SK-N-SH (cell line): ENCODE data around the gene BNC2. TPM values are rescaled to one million over a fixed set of nuclear protein-coding genes. Genes with fewer than 3 reads are reported as not detected.

Experiments used
- CTCF ChIA-PET: fragments of 300-600, 350-600 bp; formaldehyde crosslinking; extraction: SDS; loops from one replicate; lab custom pipeline; 2021; lab: Yijun Ruan, JAX
- POLR2A ChIA-PET: fragments of 350-600 bp; sonication (Branson Sonifier 250); formaldehyde crosslinking; extraction: SDS; loops from one replicate; lab custom pipeline; 2020; ENCODE audit warnings: antibody characterized with exemption, inconsistent platforms; lab: Yijun Ruan, JAX
- DNase-seq: peaks from one replicate; pipeline ENCODE4 v3.0.0; 2012
- H2AFZ ChIP-seq: fragments of 200-600 bp; sonication (generic); 2 replicates; pipeline ENCODE4 v1.8.1; 2016; ENCODE audit warnings: antibody characterized with exemption, mild to moderate bottlenecking, low read depth
- H3F3A ChIP-seq: fragments of 200-600 bp; sonication (generic); replicated peaks from 2 replicates; pipeline ENCODE3; 2016; ENCODE audit warnings: antibody characterized with exemption, mild to moderate bottlenecking; ENCODE audit not compliant: insufficient read depth
- H3K27ac ChIP-seq, 2 experiments: fragments of 200-500 bp in 1 of 2; fragments of 200-600 bp in 1 of 2; sonication (Bioruptor generic) in 1 of 2; sonication (generic), shearing (Covaris generic) in 1 of 2; 2 replicates each; pipeline versions ENCODE4 v1.5.1 to v1.6.1; 2014 to 2016; ENCODE audit warnings: low read depth in 2 of 2, inconsistent platforms in 1 of 2, low read length in 1 of 2, mild to moderate bottlenecking in 1 of 2, mixed read lengths in 1 of 2
- H3K27me3 ChIP-seq: fragments of 200-600 bp; sonication (generic), shearing (Covaris generic); 2 replicates; pipeline ENCODE4 v1.6.1; 2016; ENCODE audit warnings: mixed run types; ENCODE audit not compliant: insufficient read depth
- H3K36me3 ChIP-seq, 2 experiments: fragments of 200-500 bp in 1 of 2; fragments of 200-600 bp in 1 of 2; sonication (Bioruptor generic) in 1 of 2; sonication (generic) in 1 of 2; replicated peaks in 1 of 2; 2 replicates each; pipeline versions ENCODE3 to v1.5.1; 2014 to 2016; ENCODE audit warnings: low read length in 1 of 2, mild to moderate bottlenecking in 1 of 2; ENCODE audit not compliant: insufficient read depth in 2 of 2, control insufficient read depth in 1 of 2
- H3K4me1 ChIP-seq, 2 experiments: fragments of 200-500 bp in 1 of 2; fragments of 200-600 bp in 1 of 2; sonication (Bioruptor generic) in 1 of 2; sonication (generic), shearing (Covaris generic) in 1 of 2; 2 replicates each; pipeline versions ENCODE4 v1.5.1 to v1.6.1; 2014 to 2016; ENCODE audit warnings: low read depth in 1 of 2, low read length in 1 of 2, mixed run types in 1 of 2; ENCODE audit not compliant: insufficient read depth in 2 of 2, control insufficient read depth in 1 of 2
- H3K4me2 ChIP-seq: fragments of 200-600 bp; sonication (generic), shearing (Covaris generic); 2 replicates; pipeline ENCODE4 v1.6.1; 2017; ENCODE audit warnings: mixed run types
- H3K4me3 ChIP-seq, 2 experiments: fragments of 200-500 bp in 1 of 2; fragments of 200-600 bp in 1 of 2; sonication (Bioruptor generic) in 1 of 2; sonication (generic), shearing (Covaris generic) in 1 of 2; 2 replicates each; pipeline versions ENCODE4 v1.5.1 to v1.8.1; 2014 to 2016; ENCODE audit warnings: low read depth in 2 of 2, inconsistent platforms in 1 of 2, low read length in 1 of 2, mild to moderate bottlenecking in 1 of 2, mixed read lengths in 1 of 2, moderate library complexity in 1 of 2
- H3K79me2 ChIP-seq: fragments of 200-600 bp; sonication (generic); 2 replicates; pipeline ENCODE4 v1.8.1; 2017; ENCODE audit warnings: mild to moderate bottlenecking; ENCODE audit not compliant: insufficient read depth
- H3K9ac ChIP-seq: fragments of 200-600 bp; sonication (generic); 2 replicates; pipeline ENCODE4 v1.6.1; 2017; ENCODE audit warnings: mixed run types
- H3K9me2 ChIP-seq: fragments of 200-600 bp; sonication (generic); 2 replicates; pipeline ENCODE4 v1.6.1; 2017; ENCODE audit warnings: mixed run types
- H3K9me3 ChIP-seq: fragments of 200-600 bp; sonication (generic); 2 replicates; pipeline ENCODE4 v1.6.1; 2017; ENCODE audit warnings: mixed run types, mild to moderate bottlenecking, moderate library complexity
- H4K20me1 ChIP-seq: fragments of 200-600 bp; sonication (generic); 2 replicates; pipeline ENCODE4 v1.6.1; 2017; ENCODE audit warnings: mild to moderate bottlenecking, mixed run types; ENCODE audit not compliant: insufficient read depth
- CHD2 ChIP-seq: fragments of 150-350 bp; IDR thresholded peaks from 2 replicates; pipeline ENCODE4 v1.6.1; 2018; ENCODE audit warnings: low read length; ENCODE audit not compliant: partially characterized antibody
- ELF1 ChIP-seq: IDR thresholded peaks from 2 replicates; pipeline ENCODE4 v1.4.0; 2012
- EP300 ChIP-seq, 2 experiments: IDR thresholded peaks; 2 replicates each; pipeline versions ENCODE4 v1.4.0 to v1.6.1; 2012; ENCODE audit warnings: borderline replicate concordance in 1 of 2, low read depth in 1 of 2, low read length in 1 of 2
- FOSL2 ChIP-seq: IDR thresholded peaks from 2 replicates; pipeline ENCODE4 v1.4.0; 2012; ENCODE audit warnings: low read depth, mild to moderate bottlenecking, moderate library complexity, borderline replicate concordance
- FOXJ3 ChIP-seq: sonication (generic); formaldehyde crosslinking; IDR thresholded peaks from 2 replicates; pipeline ENCODE4 v1.5.1; 2020; ENCODE audit warnings: mild to moderate bottlenecking, missing genetic modification reagents
- GATA2 ChIP-seq: sonication (generic); formaldehyde crosslinking; IDR thresholded peaks from 2 replicates; pipeline ENCODE4 v1.5.0; 2020; ENCODE audit warnings: mild to moderate bottlenecking, missing genetic modification reagents
- JUND ChIP-seq: IDR thresholded peaks from 2 replicates; pipeline ENCODE4 v1.4.0; 2012
- NFIC ChIP-seq: IDR thresholded peaks from 2 replicates; pipeline ENCODE4 v1.4.0; 2012; ENCODE audit warnings: borderline replicate concordance
- RAD21 ChIP-seq: IDR thresholded peaks from 2 replicates; pipeline ENCODE4 v1.6.1; 2012; ENCODE audit warnings: mild to moderate bottlenecking, low read length
- RFX5 ChIP-seq: IDR thresholded peaks from 2 replicates; pipeline ENCODE4 v1.6.1; 2012; ENCODE audit warnings: mild to moderate bottlenecking, improper control_type of control experiment, low read length
- SIN3A ChIP-seq: IDR thresholded peaks from 2 replicates; pipeline ENCODE4 v1.6.1; 2012; ENCODE audit warnings: low read depth, mild to moderate bottlenecking, low read length, moderate library complexity, borderline replicate concordance
- TAF1 ChIP-seq: IDR thresholded peaks from 2 replicates; pipeline ENCODE4 v1.6.1; 2012; ENCODE audit warnings: low read depth, mild to moderate bottlenecking, low read length, moderate library complexity, borderline replicate concordance
- TEAD4 ChIP-seq: IDR thresholded peaks from 2 replicates; pipeline ENCODE4 v1.4.0; 2012; ENCODE audit warnings: mild to moderate bottlenecking, borderline replicate concordance; ENCODE audit not compliant: insufficient read depth
- YY1 ChIP-seq: IDR thresholded peaks from 2 replicates; pipeline ENCODE4 v1.4.0; 2012; ENCODE audit warnings: low read depth, mild to moderate bottlenecking
- WGBS: methylation state at CpG from one replicate; pipeline ENCODE4 v1.1.6; 2017; ENCODE audit warnings: low lambda C conversion rate; 5-methylcytosine and 5-hydroxymethylcytosine counted together
- polyA plus RNA-seq, 3 experiments: library from polyadenylated mRNA; depleted of rRNA; stranded (reverse); fragments of >200 nt; gene quantifications; 2 replicates each; pipeline ENCODE4 v1.2.3, GENCODE V29; 2012
- TF ChIP-seq, protein P1 (sequence below): IDR thresholded peaks from 2 replicates; pipeline ENCODE4 v1.4.0; 2012; ENCODE audit warnings: low read depth
- TF ChIP-seq, protein P2 (sequence below): IDR thresholded peaks from 2 replicates; pipeline ENCODE4; 2012
- TF ChIP-seq, protein P3 (sequence below): fragments of 150-350 bp; IDR thresholded peaks from 2 replicates; pipeline ENCODE4 v1.6.1; 2017; ENCODE audit warnings: antibody characterized with exemption, low read length, low read depth, borderline replicate concordance
- TF ChIP-seq, protein P4 (sequence below): fragments of 200-600 bp; sonication (generic); IDR thresholded peaks from 2 replicates; pipeline ENCODE4 v1.6.1; 2017; ENCODE audit warnings: antibody characterized with exemption, mild to moderate bottlenecking, moderate library complexity

BNC2 gene
- polyA plus RNA-seq, 1 of the 3 experiments (the other 2 are of a cell fraction), result 8.8 TPM

DNA sequence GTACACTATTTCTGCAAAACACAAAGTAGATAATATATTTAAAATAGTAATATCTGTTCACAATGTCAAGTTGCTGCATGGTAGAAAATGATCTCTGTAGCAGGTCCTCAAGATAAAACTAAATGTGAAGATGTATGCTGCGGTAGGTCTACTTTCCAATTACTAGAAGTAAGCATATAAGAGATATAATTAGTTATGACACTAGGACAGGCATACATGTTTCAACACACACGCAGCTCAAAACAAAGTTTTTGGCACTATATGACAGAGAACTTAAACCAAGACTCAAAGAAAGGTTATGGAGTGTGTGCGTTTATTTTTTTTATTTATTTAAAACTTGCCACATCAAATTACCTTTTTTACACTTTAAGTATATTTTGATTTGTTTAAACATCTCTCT lies 23.5 kb downstream of the BNC2 start:
- no peak overlapping the region for H3K9ac ChIP-seq
- no peak overlapping the region for H2AFZ ChIP-seq
- no peaks in the 10 kb centered on the region for H3K27me3 ChIP-seq
- CTCF ChIA-PET, result no interaction called here
- no peaks in the 10 kb centered on the region for H3K9me2 ChIP-seq
- H3K9me3 ChIP-seq, result no peaks in the 10 kb centered on the region
- TF ChIP-seq RAD21 (no peak), SIN3A (no peak), CHD2 (no peak), NFIC (no peak), GATA2 (no peak), EP300 (IDR thresholded peaks at IDR 0.05; ENCODE audit: borderline replicate concordance in 1 of 2, low read depth in 1 of 2, low read length in 1 of 2) (no peak), ELF1 (no peak)
- no peak for DNase-seq
- no peak overlapping the region for H3K27ac ChIP-seq
- H3K4me1 ChIP-seq, result no peaks in the 10 kb centered on the region
- POLR2A ChIA-PET, result no interaction called here
- no peaks in the 10 kb centered on the region for H4K20me1 ChIP-seq
- H3F3A ChIP-seq, result no peaks in the 10 kb centered on the region
- H3K36me3 ChIP-seq, result peaks cover 0 to 8% of the 10 kb centered on the region in 2 experiments
- no peak overlapping the region for H3K4me2 ChIP-seq
- no peak overlapping the region for H3K4me3 ChIP-seq
- 63% methylated on average over 3 of the region's 3 CpGs for WGBS
- H3K79me2 ChIP-seq, result peaks cover 70% of the 10 kb centered on the region

DNA sequence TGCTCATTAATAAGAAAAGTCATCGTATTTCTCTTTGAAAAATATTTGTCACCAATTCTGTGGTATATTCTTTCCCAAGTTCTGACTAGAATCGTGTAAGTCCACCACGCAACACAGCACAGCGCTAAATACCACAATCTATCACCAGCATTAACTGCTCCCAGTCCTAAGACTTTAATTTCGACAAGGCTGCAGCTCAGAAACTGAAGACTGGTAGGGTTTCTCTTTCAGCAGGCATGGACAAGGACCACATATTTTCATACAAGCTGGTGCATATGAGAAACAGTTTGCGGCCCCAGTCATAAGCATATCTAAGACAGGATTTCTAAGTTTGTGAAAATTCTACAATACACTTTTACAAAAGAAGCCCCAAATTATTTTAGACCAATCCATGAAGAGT lies 24.1 kb downstream of the BNC2 start:
- WGBS, result 93% methylated on average over 6 of the region's 6 CpGs
- Histone ChIP-seq H3K4me2 (no peak overlapping the region), H3F3A (no peaks in the 10 kb centered on the region), H2AFZ (no peak overlapping the region), H3K9me3 (no peaks in the 10 kb centered on the region), H3K36me3 (peaks cover 0 to 8% of the 10 kb centered on the region in 2 experiments), H4K20me1 (no peaks in the 10 kb centered on the region), H3K4me3 (no peak overlapping the region), H3K79me2 (peaks cover 70% of the 10 kb centered on the region), H3K4me1 (no peaks in the 10 kb centered on the region), H3K27ac (no peak overlapping the region), H3K27me3 (no peaks in the 10 kb centered on the region), H3K9me2 (no peaks in the 10 kb centered on the region), H3K9ac (no peak overlapping the region)
- ChIA-PET POLR2A (no interaction called here), CTCF (no interaction called here)
- DNase-seq, result no peak
- no peak for TF ChIP-seq EP300 (IDR thresholded peaks at IDR 0.05; ENCODE audit: borderline replicate concordance in 1 of 2, low read depth in 1 of 2, low read length in 1 of 2)
- TF ChIP-seq, protein P1, sequence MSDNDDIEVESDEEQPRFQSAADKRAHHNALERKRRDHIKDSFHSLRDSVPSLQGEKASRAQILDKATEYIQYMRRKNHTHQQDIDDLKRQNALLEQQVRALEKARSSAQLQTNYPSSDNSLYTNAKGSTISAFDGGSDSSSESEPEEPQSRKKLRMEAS, result no peak
- TF ChIP-seq, all 33 proteins: peak for 0

DNA sequence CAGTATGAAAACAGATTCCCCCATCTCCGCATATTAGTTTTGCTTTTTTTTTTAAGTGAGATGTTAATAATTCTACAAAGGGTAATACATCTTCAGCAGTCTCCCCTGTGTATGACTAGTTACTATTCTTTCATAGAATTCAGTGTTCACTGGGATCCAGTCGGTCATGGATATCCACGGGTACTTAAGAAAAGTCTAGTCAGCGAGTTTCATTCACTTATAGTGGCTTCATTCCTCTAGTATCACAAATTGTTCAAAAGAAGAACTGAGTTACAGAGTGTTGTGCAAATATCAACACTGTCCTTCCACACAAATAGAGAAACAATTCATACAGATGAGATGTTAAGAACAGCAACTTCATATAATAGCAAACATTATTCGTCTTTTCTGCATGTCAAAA lies 35.7 kb downstream of the BNC2 start:
- TF ChIP-seq GATA2 (no peak), RAD21 (no peak), FOXJ3 (CRISPR knock-in tag) (no peak), YY1 (no peak), TEAD4 (no peak), RFX5 (no peak), TAF1 (no peak), JUND (no peak), FOSL2 (no peak)
- TF ChIP-seq, protein P2, sequence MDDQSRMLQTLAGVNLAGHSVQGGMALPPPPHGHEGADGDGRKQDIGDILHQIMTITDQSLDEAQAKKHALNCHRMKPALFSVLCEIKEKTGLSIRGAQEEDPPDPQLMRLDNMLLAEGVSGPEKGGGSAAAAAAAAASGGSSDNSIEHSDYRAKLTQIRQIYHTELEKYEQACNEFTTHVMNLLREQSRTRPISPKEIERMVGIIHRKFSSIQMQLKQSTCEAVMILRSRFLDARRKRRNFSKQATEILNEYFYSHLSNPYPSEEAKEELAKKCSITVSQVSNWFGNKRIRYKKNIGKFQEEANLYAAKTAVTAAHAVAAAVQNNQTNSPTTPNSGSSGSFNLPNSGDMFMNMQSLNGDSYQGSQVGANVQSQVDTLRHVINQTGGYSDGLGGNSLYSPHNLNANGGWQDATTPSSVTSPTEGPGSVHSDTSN, result no peak
- TF ChIP-seq, protein P3, sequence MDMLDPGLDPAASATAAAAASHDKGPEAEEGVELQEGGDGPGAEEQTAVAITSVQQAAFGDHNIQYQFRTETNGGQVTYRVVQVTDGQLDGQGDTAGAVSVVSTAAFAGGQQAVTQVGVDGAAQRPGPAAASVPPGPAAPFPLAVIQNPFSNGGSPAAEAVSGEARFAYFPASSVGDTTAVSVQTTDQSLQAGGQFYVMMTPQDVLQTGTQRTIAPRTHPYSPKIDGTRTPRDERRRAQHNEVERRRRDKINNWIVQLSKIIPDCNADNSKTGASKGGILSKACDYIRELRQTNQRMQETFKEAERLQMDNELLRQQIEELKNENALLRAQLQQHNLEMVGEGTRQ, result no peak
- TF ChIP-seq, protein P4, sequence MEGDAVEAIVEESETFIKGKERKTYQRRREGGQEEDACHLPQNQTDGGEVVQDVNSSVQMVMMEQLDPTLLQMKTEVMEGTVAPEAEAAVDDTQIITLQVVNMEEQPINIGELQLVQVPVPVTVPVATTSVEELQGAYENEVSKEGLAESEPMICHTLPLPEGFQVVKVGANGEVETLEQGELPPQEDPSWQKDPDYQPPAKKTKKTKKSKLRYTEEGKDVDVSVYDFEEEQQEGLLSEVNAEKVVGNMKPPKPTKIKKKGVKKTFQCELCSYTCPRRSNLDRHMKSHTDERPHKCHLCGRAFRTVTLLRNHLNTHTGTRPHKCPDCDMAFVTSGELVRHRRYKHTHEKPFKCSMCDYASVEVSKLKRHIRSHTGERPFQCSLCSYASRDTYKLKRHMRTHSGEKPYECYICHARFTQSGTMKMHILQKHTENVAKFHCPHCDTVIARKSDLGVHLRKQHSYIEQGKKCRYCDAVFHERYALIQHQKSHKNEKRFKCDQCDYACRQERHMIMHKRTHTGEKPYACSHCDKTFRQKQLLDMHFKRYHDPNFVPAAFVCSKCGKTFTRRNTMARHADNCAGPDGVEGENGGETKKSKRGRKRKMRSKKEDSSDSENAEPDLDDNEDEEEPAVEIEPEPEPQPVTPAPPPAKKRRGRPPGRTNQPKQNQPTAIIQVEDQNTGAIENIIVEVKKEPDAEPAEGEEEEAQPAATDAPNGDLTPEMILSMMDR, result no peak
- H3K4me3 ChIP-seq, result no peak overlapping the region
- no peaks in the 10 kb centered on the region for H4K20me1 ChIP-seq
- H3K9me3 ChIP-seq, result no peaks in the 10 kb centered on the region
- H3K4me1 ChIP-seq, result no peaks in the 10 kb centered on the region
- no peaks in the 10 kb centered on the region for H3K9me2 ChIP-seq
- no peak overlapping the region for H3K27ac ChIP-seq
- no peak overlapping the region for H3K9ac ChIP-seq
- no peak overlapping the region for H3K4me2 ChIP-seq
- peaks cover 46% of the 10 kb centered on the region for H3K79me2 ChIP-seq
- ChIA-PET CTCF (no interaction called here), POLR2A (no interaction called here)
- 94% methylated on average over 5 of the region's 5 CpGs for whole genome bisulfite sequencing
- H3F3A ChIP-seq, result peaks cover 11% of the 10 kb centered on the region
- H2AFZ ChIP-seq, result no peak overlapping the region
- H3K27me3 ChIP-seq, result no peaks in the 10 kb centered on the region
- H3K36me3 ChIP-seq, result no peaks in the 10 kb centered on the region
- no peak for DNase-seq
